HG03439 (cell line): ENCODE measurements around the gene SHISA6.

Experiments used
- ATAC-seq: cut with Tn5 transposase; IDR thresholded peaks from one replicate; pipeline ENCODE4 v1.9.1; 2021; ENCODE audit warnings: mild to moderate bottlenecking, moderate library complexity; ENCODE audit not compliant: unreplicated experiment

The SHISA6 gene

GRCh38 chr17:11514565-11514964, 273.6 kb downstream of the SHISA6 start:
- ATAC-seq = no peak

GRCh38 chr17:11514981-11515680, 274.1 kb downstream of the SHISA6 start:
- no peak for ATAC-seq

- no peak for ATAC-seq
These were observed 274.9 kb downstream of the SHISA6 start for GRCh38 chr17:11515901-11516300.

- no peak for ATAC-seq
These were observed 294.2 kb downstream of the SHISA6 start for GRCh38 chr17:11535231-11535630.

- no peak for ATAC-seq
These were observed 297.4 kb downstream of the SHISA6 start for GRCh38 chr17:11538366-11538765.

GRCh38 chr17:11539637-11540036, 298.6 kb downstream of the SHISA6 start:
- no peak for ATAC-seq

DNA sequence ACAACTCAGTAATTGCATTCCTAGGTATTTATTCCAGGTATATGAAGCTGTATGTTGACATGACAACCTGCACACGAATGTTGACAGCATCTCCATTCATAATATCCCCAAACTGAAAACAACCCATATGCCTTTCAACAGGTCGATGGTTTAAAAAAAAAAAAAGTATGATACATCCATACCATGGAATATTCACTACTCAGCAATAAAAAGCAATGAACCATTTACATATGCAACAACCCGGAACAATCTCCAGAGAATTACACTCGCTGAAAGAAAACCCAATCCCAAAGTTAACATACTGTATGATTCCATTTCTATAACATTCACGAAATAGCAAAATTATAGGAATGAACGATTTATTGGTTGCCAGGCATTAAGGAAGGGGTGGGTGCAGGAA, 304.0 kb downstream of the SHISA6 start:
- ATAC-seq = no peak

- ATAC-seq = no peak
These were observed 304.7 kb downstream of the SHISA6 start for GRCh38 chr17:11545696-11546095.

DNA sequence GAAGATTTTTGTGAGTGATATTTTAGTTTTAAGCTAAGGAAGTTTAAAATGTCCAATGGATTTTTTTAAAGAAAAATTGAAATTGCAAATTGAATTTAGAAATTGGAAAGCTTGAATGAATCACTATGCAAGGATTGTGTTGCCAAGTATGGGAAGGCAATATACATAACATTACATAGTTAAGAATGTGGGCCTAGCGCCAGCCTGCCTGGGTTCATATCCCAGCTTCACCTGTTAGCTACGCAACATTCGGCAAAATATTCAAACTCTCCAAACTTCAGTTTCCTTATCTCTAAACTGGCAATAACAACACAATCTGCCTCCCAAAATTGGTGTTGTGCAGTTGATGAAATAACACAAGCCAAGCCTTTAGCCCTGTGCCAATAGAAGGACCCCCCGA, 306.8 kb downstream of the SHISA6 start:
- no peak for ATAC-seq

DNA sequence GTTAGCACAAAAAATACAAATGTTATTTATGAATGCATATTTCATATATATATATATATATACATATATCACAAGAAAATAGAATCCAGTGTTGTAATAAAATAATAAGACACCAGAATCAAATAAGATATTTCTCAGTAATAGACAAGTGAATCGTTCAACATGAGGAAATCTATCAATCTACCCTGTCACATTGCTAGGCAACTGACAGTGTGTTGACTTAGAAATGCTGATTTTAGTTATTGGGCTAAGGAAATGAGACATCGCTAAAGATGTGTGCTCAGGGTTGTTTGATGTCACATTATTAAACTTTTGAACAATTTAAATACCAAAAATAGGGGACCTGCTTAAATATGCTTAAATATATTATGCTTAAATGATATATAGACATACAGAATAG, 307.4 kb downstream of the SHISA6 start:
- ATAC-seq = no peak

DNA sequence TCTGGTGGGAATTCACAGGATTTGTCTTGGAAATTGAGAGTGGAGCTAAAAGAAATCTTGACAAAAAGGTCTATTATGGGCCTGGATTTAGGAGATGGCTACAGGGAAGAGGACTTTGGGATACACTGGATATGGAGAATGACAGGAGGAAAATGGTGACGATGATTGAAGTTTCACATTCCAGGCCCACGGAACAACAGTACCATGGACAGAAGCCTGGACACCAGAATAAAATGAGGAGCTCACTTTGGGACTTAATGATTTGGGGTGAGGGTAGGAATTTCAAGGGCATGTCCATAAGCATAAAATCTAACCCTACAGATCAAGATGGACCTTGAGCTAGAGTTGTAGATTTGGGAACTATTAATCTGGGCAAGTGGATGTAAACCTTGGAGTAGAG, 309.4 kb downstream of the SHISA6 start:
- no peak for ATAC-seq

- ATAC-seq = no peak
These were observed 310.4 kb downstream of the SHISA6 start for GRCh38 chr17:11551442-11551841.

DNA sequence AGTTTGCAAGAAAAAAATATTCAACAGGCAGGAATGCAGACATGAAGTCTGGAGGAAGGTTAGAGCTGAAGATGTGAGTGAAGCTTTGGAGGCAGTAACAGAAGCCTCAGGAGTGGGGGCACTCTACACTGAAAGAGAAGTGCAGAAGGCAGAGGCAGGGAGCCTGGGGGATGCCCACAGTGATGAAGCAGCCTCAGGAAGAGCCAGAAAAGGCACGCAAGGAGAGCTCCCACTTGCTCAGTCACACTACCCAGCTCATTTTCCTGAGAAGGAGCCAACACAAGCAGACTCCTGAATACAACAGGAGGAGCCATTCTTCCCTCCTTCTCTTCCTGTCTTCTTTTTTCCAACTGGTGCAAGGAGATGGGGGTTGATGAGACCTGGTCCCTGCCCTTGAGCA, 312.1 kb downstream of the SHISA6 start:
- no peak for ATAC-seq

- ATAC-seq = no peak
These were observed 313.0 kb downstream of the SHISA6 start for GRCh38 chr17:11554042-11554441.

GRCh38 chr17:11554542-11554941, 313.5 kb downstream of the SHISA6 start:
- no peak for ATAC-seq

DNA sequence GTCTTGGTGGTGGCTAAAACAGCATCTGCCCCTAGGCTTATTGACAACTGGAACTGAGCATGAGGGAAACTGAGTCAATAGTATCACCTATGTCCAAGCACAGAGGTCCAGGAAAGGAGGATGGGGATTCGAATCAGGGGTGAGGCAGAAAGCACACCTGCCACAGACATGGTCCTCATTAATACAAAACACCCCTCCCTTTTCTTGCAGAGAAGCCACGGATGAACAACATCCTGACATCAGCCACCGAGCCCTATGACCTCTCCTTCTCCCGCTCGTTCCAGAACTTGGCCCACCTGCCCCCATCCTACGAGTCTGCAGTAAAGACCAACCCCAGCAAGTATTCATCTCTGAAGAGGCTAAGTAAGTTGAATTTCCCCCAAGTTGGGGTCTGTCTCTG, 314.5 kb downstream of the SHISA6 start:
- no peak for ATAC-seq

- ATAC-seq = no peak
These were observed 316.9 kb downstream of the SHISA6 start for GRCh38 chr17:11557727-11558452.

- no peak for ATAC-seq
These were observed 317.7 kb downstream of the SHISA6 start for GRCh38 chr17:11558681-11559234.

- ATAC-seq = no peak
These were observed 318.6 kb downstream of the SHISA6 start for GRCh38 chr17:11559601-11560000.

GRCh38 chr17:11561281-11561680, 320.3 kb downstream of the SHISA6 start:
- no peak for ATAC-seq

- no peak for ATAC-seq
These were observed 320.7 kb downstream of the SHISA6 start for GRCh38 chr17:11561702-11562101.
